Transverse colon (tissue), 4 donors: Measurements from ENCODE around the gene C1QL1. TPM values are rescaled to one million over a fixed set of nuclear protein-coding genes. Genes with fewer than 3 reads are reported as not detected.

Experiments
- DNase-seq: peaks from one replicate; pipeline ENCODE4 v3.0.0-alpha.2; 2019
- H3K27ac ChIP-seq, 4 donors: fragments of 200-600 bp; sonication (generic); 2 replicates each; pipeline ENCODE4 v1.5.1; 2016 to 2018; ENCODE audit warnings: inconsistent platforms in 4 of 4
- H3K27me3 ChIP-seq: fragments of 200-600 bp; sonication (generic); 2 replicates; pipeline ENCODE4 v1.5.1; 2017; ENCODE audit warnings: inconsistent platforms
- H3K36me3 ChIP-seq, 4 donors: fragments of 200-600 bp; sonication (generic); 2 replicates each; pipeline ENCODE4 v1.5.1; 2017 to 2019; ENCODE audit warnings: inconsistent platforms in 4 of 4
- H3K4me1 ChIP-seq, 4 donors: fragments of 200-600 bp; sonication (generic); 2 replicates each; pipeline ENCODE4 v1.5.1; 2017 to 2020; ENCODE audit warnings: inconsistent platforms in 4 of 4
- H3K4me3 ChIP-seq, 4 donors: fragments of 200-600 bp; sonication (generic); 1 replicate in 1 of 4; 2 replicates in 3 of 4; pipeline versions ENCODE4 v1.5.1 to v1.6.1; 2017 to 2019; ENCODE audit warnings: inconsistent platforms in 4 of 4
- H3K9me3 ChIP-seq, 2 donors: fragments of 200-600 bp; sonication (generic); 2 replicates each; pipeline ENCODE4 v1.5.1; 2017 to 2019; ENCODE audit warnings: inconsistent platforms in 2 of 2
- EP300 ChIP-seq: sonication (generic); formaldehyde crosslinking; IDR thresholded peaks from one replicate; pipeline ENCODE4 v1.6.1; 2017; ENCODE audit warnings: antibody characterized with exemption, low read depth
- POLR2A ChIP-seq: fragments of 450-650 bp; IDR thresholded peaks from one replicate; pipeline ENCODE4 v1.6.1; 2016; ENCODE audit warnings: antibody characterized with exemption, mild to moderate bottlenecking, moderate library complexity
- POLR2AphosphoS5 ChIP-seq, 3 donors: sonication (generic); formaldehyde crosslinking; IDR thresholded peaks; one replicate each; pipeline ENCODE4 v1.6.1; 2016; ENCODE audit warnings: antibody characterized with exemption in 3 of 3
- WGBS, 2 donors: methylation state at CpG; one replicate each; pipeline ENCODE4 v1.1.5; 2018; ENCODE audit warnings: low coverage in 1 of 2; 5-methylcytosine and 5-hydroxymethylcytosine counted together
- in situ Hi-C, 4 donors: fragments of 200-750 bp; cut with MboI; loops; one replicate each; pipeline versions ENCODE4 v1.15.0 to v1.15.1; 2017; ENCODE audit warnings: low sequenced_read_pairs in 3 of 4, low pct_ligation_motif_present in 1 of 4, low pct_unique_long_range_greater_than_20kb in 1 of 4
- intact Hi-C: fragments of 100-400 bp; cut with DNase I; formaldehyde crosslinking; loops from one replicate; pipeline ENCODE4 v1.15.1; 2023; ENCODE audit warnings: low total_unique reads
- total RNA-seq, 4 donors: library from RNA; depleted of rRNA; stranded (reverse); fragments of >200 nt; gene quantifications; one replicate each; pipeline ENCODE4 v1.1.0, GENCODE V29; 2016
- TF ChIP-seq, protein P1 (sequence below), 5 experiments: fragments of 200-600 bp in 3 of 5; fragments of 450-650 bp in 2 of 5; sonication (generic) in 3 of 5; IDR thresholded peaks; 1 replicate in 2 of 5; 2 replicates in 3 of 5; pipeline ENCODE4 v1.5.1; 2016 to 2017; ENCODE audit warnings: antibody characterized with exemption in 5 of 5, inconsistent platforms in 3 of 5, mild to moderate bottlenecking in 2 of 5, moderate library complexity in 1 of 5

C1QL1 gene
- total RNA-seq, 4 donors from 2014 or later: 0.55 to 6.8 (median 1.1) TPM; not detected in 1

DNA sequence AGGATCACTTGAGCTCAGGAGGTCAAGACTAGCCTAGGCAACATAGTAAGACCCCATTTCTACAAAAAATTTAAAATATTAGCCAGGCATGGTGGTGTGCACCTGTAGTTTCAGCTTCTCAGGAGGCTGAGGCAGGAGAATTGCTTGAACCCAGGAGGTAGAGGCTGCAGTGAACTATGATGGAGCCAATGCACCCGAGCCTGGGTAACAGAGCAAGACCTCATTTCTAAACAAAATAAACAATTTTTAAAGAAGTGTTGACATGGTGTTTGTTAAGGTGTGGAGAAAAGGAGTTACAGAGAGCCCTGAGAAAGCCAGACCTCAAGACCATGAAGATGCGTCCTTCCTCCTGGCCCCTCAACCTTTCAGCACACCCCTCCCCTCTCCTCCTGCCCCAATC, 37.6 kb upstream of the C1QL1 start:
- no peaks in the 10 kb centered on the region for H3K9me3 ChIP-seq
- H3K27me3 ChIP-seq: no peaks in the 10 kb centered on the region
- intact Hi-C loops (no loop called here), in situ Hi-C loops (loop anchor here in 1 of 4 donors (10.0 kb wide), 1 partner anchor 81 kb away; no protein-coding TSS in a partner anchor)
- no peak for DNase-seq
- no peak overlapping the region for H3K4me3 ChIP-seq
- no peak overlapping the region for H3K27ac ChIP-seq
- no peaks in the 10 kb centered on the region for H3K4me1 ChIP-seq
- no peaks in the 10 kb centered on the region for H3K36me3 ChIP-seq
- WGBS, 2 donors: 74% methylated on average over 2 of the region's 2 CpGs; no CpG with 5 or more reads in 1 of the 2 donors
- TF ChIP-seq, protein P1, sequence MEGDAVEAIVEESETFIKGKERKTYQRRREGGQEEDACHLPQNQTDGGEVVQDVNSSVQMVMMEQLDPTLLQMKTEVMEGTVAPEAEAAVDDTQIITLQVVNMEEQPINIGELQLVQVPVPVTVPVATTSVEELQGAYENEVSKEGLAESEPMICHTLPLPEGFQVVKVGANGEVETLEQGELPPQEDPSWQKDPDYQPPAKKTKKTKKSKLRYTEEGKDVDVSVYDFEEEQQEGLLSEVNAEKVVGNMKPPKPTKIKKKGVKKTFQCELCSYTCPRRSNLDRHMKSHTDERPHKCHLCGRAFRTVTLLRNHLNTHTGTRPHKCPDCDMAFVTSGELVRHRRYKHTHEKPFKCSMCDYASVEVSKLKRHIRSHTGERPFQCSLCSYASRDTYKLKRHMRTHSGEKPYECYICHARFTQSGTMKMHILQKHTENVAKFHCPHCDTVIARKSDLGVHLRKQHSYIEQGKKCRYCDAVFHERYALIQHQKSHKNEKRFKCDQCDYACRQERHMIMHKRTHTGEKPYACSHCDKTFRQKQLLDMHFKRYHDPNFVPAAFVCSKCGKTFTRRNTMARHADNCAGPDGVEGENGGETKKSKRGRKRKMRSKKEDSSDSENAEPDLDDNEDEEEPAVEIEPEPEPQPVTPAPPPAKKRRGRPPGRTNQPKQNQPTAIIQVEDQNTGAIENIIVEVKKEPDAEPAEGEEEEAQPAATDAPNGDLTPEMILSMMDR (IDR thresholded peaks at IDR 0.05): no peak
- TF ChIP-seq EP300 (no peak), POLR2AphosphoS5 (IDR thresholded peaks at IDR 0.05) (no peak), POLR2A (no peak)

DNA sequence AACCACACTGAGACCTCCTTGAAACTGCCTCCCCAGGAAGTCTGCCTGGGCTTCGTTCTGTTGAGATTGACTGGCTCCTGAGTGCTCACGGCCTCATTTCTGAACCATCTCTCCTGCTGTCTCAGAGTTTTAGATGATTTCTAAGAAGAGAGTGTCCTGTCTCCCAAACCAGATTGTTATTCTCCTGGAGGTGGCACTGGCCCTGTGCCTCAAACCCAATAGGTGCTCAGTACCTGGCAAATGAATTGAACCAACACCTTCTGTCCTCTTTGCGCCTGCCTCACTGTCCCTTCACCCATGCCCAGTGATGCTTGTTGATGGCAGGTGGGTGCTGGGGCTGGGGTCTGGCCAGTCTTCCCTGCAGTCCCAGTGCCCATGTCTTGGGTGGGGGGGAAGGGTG, 36.3 kb upstream of the C1QL1 start:
- intact Hi-C loops: no loop called here
- 91% methylated on average over 3 of the region's 3 CpGs; no CpG with 5 or more reads in 1 of the 2 donors for WGBS, 2 donors
- H3K27me3 ChIP-seq: no peaks in the 10 kb centered on the region
- H3K36me3 ChIP-seq: no peaks in the 10 kb centered on the region
- in situ Hi-C loops: loop anchor here in 1 of 4 donors (10.0 kb wide), 1 partner anchor 80 kb away; no protein-coding TSS in a partner anchor
- no peaks in the 10 kb centered on the region for H3K9me3 ChIP-seq
- no peaks in the 10 kb centered on the region for H3K4me1 ChIP-seq
- no peak overlapping the region for H3K27ac ChIP-seq
- DNase-seq: no peak
- TF ChIP-seq EP300 (no peak), POLR2A (no peak)
- TF ChIP-seq, protein P1 (IDR thresholded peaks at IDR 0.05): no peak
- no peak overlapping the region for H3K4me3 ChIP-seq

DNA sequence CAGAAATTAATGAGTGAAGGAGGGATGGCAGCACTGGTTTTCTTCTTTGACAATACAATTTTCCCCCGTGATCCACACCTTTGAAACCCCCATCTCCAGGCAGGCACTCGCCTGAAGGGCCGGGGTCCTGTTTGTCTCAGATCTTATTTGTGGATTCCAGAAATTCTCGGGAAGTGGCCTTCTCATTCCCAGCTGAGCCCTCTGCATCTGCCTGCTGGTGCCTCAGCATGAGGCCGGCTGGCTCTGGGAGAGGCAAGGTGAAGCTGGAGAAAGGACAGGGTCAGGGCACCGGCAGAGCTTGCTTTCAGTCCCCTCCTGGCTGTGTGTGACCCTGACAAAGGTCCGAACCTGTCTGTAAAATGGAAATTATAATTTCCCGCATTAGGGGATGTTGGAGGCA, 35.8 kb upstream of the C1QL1 start:
- H3K27me3 ChIP-seq: no peaks in the 10 kb centered on the region
- intact Hi-C loops: no loop called here
- H3K4me3 ChIP-seq: no peak overlapping the region
- no peaks in the 10 kb centered on the region for H3K4me1 ChIP-seq
- no peak overlapping the region for H3K27ac ChIP-seq
- in situ Hi-C loops: loop anchor here in 1 of 4 donors (10.0 kb wide), 1 partner anchor 79 kb away; no protein-coding TSS in a partner anchor
- H3K9me3 ChIP-seq: no peaks in the 10 kb centered on the region
- TF ChIP-seq EP300 (no peak), POLR2AphosphoS5 (IDR thresholded peaks at IDR 0.05) (no peak), POLR2A (no peak)
- TF ChIP-seq, protein P1 (IDR thresholded peaks at IDR 0.05): no peak
- DNase-seq: no peak
- no peaks in the 10 kb centered on the region for H3K36me3 ChIP-seq
- 74 to 80% methylated on average over 2 to 8 of the region's 8 CpGs for WGBS, 2 donors

DNA sequence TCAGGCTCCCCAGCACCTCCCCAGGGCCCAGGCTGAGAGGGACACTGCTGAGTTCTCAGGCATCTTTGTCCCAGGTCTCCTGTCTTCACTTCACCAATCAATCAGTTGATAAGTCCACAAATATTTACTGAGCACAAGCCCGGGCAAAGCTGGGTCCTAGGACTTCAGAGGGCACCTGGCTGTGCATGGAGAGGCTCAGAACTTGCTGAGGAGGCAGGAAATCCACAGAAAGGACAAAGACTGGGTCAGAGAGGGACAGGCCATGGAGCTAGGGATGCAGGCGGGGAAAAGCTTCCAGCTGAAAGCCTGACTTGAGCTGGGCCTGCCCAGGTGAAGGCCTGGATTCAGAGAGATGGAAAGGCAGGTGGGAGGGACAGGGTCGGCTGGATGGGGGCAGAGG, 33.2 kb upstream of the C1QL1 start:
- no peaks in the 10 kb centered on the region for H3K27me3 ChIP-seq
- intact Hi-C loops: no loop called here
- H3K4me1 ChIP-seq: no peaks in the 10 kb centered on the region
- no peaks in the 10 kb centered on the region for H3K9me3 ChIP-seq
- no peak overlapping the region for H3K4me3 ChIP-seq
- TF ChIP-seq, protein P1 (IDR thresholded peaks at IDR 0.05): no peak
- TF ChIP-seq EP300: no peak
- no peak for TF ChIP-seq POLR2A
- no peak for TF ChIP-seq POLR2AphosphoS5 (IDR thresholded peaks at IDR 0.05)
- DNase-seq: no peak
- no peaks in the 10 kb centered on the region for H3K36me3 ChIP-seq
- in situ Hi-C loops: loop anchor here in 1 of 4 donors (10.0 kb wide), 1 partner anchor 77 kb away; no protein-coding TSS in a partner anchor
- no peak overlapping the region for H3K27ac ChIP-seq
- WGBS, 2 donors: 71 to 78% methylated on average over 1 to 3 of the region's 3 CpGs
